Large intestine (tissue), 3 donors: ENCODE results near the gene NT5C. TPM values are rescaled to one million over a fixed set of nuclear protein-coding genes. Genes with fewer than 3 reads are reported as not detected.
A peak's percentile ranks its signal among the peaks of the same experiment; 100 is the strongest.
"Not testable (repeated sequence)": the region's sequence is repeated elsewhere in the genome, so short reads cannot be mapped to it uniquely, and the experiment has no call there.

Experiments used
- DNase-seq, 2 donors: peaks; one replicate each; pipeline versions ENCODE4 v3.0.0 to v3.0.0-alpha.2; 2013
- H3K27ac ChIP-seq: one replicate; pipeline ENCODE4 v1.5.1; 2013; ENCODE audit warnings: low read length
- H3K27me3 ChIP-seq: 2 replicates; pipeline ENCODE4 v1.6.1; 2013; ENCODE audit warnings: low read length; ENCODE audit not compliant: control insufficient read depth, insufficient read depth
- H3K36me3 ChIP-seq: 2 replicates; pipeline ENCODE4 v1.6.1; 2013; ENCODE audit warnings: low read length; ENCODE audit not compliant: control insufficient read depth, insufficient read depth
- H3K4me1 ChIP-seq: one replicate; pipeline ENCODE4 v1.6.1; 2013; ENCODE audit warnings: low read length; ENCODE audit not compliant: control insufficient read depth, insufficient read depth
- H3K4me3 ChIP-seq: one replicate; pipeline ENCODE4 v1.5.1; 2013; ENCODE audit warnings: low read length
- H3K9me3 ChIP-seq: one replicate; pipeline ENCODE4 v1.6.1; 2013; ENCODE audit warnings: mild to moderate bottlenecking, low read depth, low read length, moderate library complexity; ENCODE audit not compliant: control insufficient read depth
- WGBS: methylation state at CpG from one replicate; pipeline ENCODE4 v1.1.5; 2013; ENCODE audit warnings: low lambda C conversion rate; ENCODE audit not compliant: insufficient coverage; 5-methylcytosine and 5-hydroxymethylcytosine counted together
- polyA plus RNA-seq: library from polyadenylated mRNA; unstranded; fragments of 120-200 nt; gene quantifications from one replicate; pipeline ENCODE4 v1.2.1, GENCODE V29; 2013

Gene NT5C
- polyA plus RNA-seq, 1 donor: 52.2 TPM

GRCh38 chr17:75132018-75133000 is 767 bp upstream of the NT5C start:
- DNase-seq, H3K27me3 ChIP-seq, H3K9me3 ChIP-seq, H3K4me1 ChIP-seq: not testable (repeated sequence)
- Histone ChIP-seq H3K4me3 (peak overlapping the region; percentile 93), H3K27ac (peak overlapping the region; percentile 88), H3K36me3 (peaks cover 24% of the 10 kb centered on the region)
- 95% methylated on average over 2 of the region's 40 CpGs for WGBS

GRCh38 chr17:75130632-75131277 is 787 bp downstream of the NT5C start:
- peak overlapping the region; percentile 93 for H3K4me3 ChIP-seq
- peak; percentile 45 to 72 for DNase-seq
- no peaks in the 10 kb centered on the region for H3K9me3 ChIP-seq
- peaks cover 5% of the 10 kb centered on the region for H3K4me1 ChIP-seq
- peaks cover 24% of the 10 kb centered on the region for H3K36me3 ChIP-seq
- WGBS: no CpG with 5 or more reads among the region's 29 CpGs
- H3K27ac ChIP-seq: peak overlapping the region; percentile 88
- H3K27me3 ChIP-seq: no peaks in the 10 kb centered on the region

- Histone ChIP-seq H3K36me3 (peaks cover 20% of the 10 kb centered on the region), H3K27me3 (no peaks in the 10 kb centered on the region), H3K9me3 (no peaks in the 10 kb centered on the region), H3K27ac (no peak overlapping the region), H3K4me1 (peaks cover 8% of the 10 kb centered on the region), H3K4me3 (peak overlapping the region; percentile 93)
- no peak for DNase-seq
- no CpG with 5 or more reads among the region's 24 CpGs for WGBS
These were observed 1.4 kb downstream of the NT5C start for GRCh38 chr17:75130059-75130631.

GRCh38 chr17:75129576-75129975 is 2.0 kb downstream of the NT5C start:
- Histone ChIP-seq H3K9me3 (no peaks in the 10 kb centered on the region), H3K36me3 (peaks cover 17% of the 10 kb centered on the region), H3K27me3 (no peaks in the 10 kb centered on the region), H3K4me1 (peaks cover 14% of the 10 kb centered on the region), H3K27ac (no peak overlapping the region), H3K4me3 (no peak overlapping the region)
- DNase-seq: no peak
- WGBS: no CpG with 5 or more reads among the region's 9 CpGs

GRCh38 chr17:75128694-75129505 is 2.6 kb downstream of the NT5C start:
- Histone ChIP-seq H3K27ac (no peak overlapping the region), H3K36me3 (peaks cover 17% of the 10 kb centered on the region), H3K27me3 (no peaks in the 10 kb centered on the region), H3K4me1 (peaks cover 19% of the 10 kb centered on the region), H3K9me3 (no peaks in the 10 kb centered on the region), H3K4me3 (no peak overlapping the region)
- no CpG with 5 or more reads among the region's 33 CpGs for WGBS
- DNase-seq: no peak

- not testable (repeated sequence) for H3K9me3 ChIP-seq, H3K27me3 ChIP-seq, H3K27ac ChIP-seq, DNase-seq, H3K4me3 ChIP-seq
- WGBS: no CpG with 5 or more reads among the region's 5 CpGs
- peaks cover 22% of the 10 kb centered on the region for H3K4me1 ChIP-seq
- H3K36me3 ChIP-seq: peaks cover 17% of the 10 kb centered on the region
These were observed 3.6 kb downstream of the NT5C start for GRCh38 chr17:75127936-75128335.

GRCh38 chr17:75126954-75127353 is 4.6 kb downstream of the NT5C start:
- H3K27ac ChIP-seq: no peak overlapping the region
- no peaks in the 10 kb centered on the region for H3K9me3 ChIP-seq
- no peaks in the 10 kb centered on the region for H3K27me3 ChIP-seq
- H3K4me1 ChIP-seq: peaks cover 22% of the 10 kb centered on the region
- no peak overlapping the region for H3K4me3 ChIP-seq
- 100% methylated on average over 1 of the region's 8 CpGs for WGBS
- DNase-seq: no peak
- H3K36me3 ChIP-seq: peaks cover 17% of the 10 kb centered on the region

- Histone ChIP-seq H3K27ac (no peak overlapping the region), H3K4me3 (no peak overlapping the region), H3K9me3 (no peaks in the 10 kb centered on the region), H3K36me3 (peaks cover 20% of the 10 kb centered on the region), H3K27me3 (no peaks in the 10 kb centered on the region), H3K4me1 (peaks cover 22% of the 10 kb centered on the region)
- WGBS: no CpG with 5 or more reads among the region's 3 CpGs
- no peak for DNase-seq
These were observed 5.6 kb downstream of the NT5C start for GRCh38 chr17:75125984-75126383.

- H3K27ac ChIP-seq: peak overlapping the region; percentile 96
- DNase-seq: no peak
- H3K36me3 ChIP-seq: peaks cover 15% of the 10 kb centered on the region
- H3K4me3 ChIP-seq: no peak overlapping the region
- H3K4me1 ChIP-seq: peaks cover 17% of the 10 kb centered on the region
- no peaks in the 10 kb centered on the region for H3K27me3 ChIP-seq
- H3K9me3 ChIP-seq: no peaks in the 10 kb centered on the region
- WGBS: no CpG with 5 or more reads among the region's 4 CpGs
These were observed 6.8 kb downstream of the NT5C start for GRCh38 chr17:75124819-75125162.
